ENCODE results near the gene ABL1. TPM values are rescaled to one million over a fixed set of nuclear protein-coding genes. Genes with fewer than 3 reads are reported as not detected.

ABL1 gene
- total RNA-seq, 4 donors from 2014 or later: 58.0 to 105 (median 78.6) TPM

DNA sequence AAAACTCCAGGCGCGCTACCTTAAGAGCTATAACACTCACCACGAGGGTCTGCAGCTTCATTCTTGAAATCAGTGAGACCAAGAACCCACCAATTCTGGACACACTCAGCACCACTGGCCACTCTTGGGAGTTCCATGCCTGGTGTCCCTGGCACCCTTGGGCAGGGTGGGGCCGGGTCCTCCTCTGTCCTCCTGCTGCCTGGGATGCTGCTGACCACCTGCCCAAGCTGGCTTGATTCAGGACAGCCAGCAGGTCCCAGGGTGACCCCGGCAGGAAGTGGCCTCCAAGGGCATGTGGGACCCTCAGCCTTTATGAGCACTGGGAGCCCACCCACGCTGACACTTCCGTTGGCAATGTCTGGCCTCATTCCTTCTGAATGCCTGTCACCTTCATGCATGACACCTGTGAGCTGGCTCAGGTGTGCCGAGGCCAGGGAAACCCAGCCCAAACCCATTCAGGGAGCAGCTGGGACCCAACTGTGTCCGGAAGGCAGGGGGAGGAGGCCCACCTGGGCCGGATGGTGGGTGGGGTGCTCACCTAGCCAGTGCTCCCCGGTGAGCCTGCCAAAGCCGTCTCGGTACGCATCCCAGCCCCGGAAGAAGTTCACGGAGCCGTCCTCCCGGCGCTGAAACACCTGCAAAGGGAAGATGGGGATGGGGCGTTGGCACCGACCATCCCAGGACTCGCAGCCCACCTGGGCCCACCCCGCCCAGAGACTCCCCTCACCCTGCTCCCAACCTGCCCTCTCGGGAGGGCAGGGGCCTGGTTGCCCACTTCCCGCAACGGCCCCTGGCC, 76.4 kb downstream of the ABL1 start:
- H3K27me3 ChIP-seq: peaks cover 0 to 35% of the 10 kb centered on the region in 2 donors
- no peaks in the 10 kb centered on the region for H3K9me3 ChIP-seq
- TF ChIP-seq CTCF (IDR thresholded peaks at IDR 0.05) (no peak), EP300 (IDR thresholded peaks at IDR 0.05) (no peak), POLR2A (IDR thresholded peaks at IDR 0.05) (no peak)
- no peak overlapping the region for H3K27ac ChIP-seq
- H3K36me3 ChIP-seq: no peaks in the 10 kb centered on the region
- 86 to 93% methylated on average over 21 to 23 of the region's 26 CpGs for WGBS, 2 donors
- H3K4me1 ChIP-seq: peaks cover 0 to 9% (median 0%) of the 10 kb centered on the region in 4 donors
- no peak for DNase-seq (ENCODE audit: low spot score in 2 of 2)
- H3K4me3 ChIP-seq: no peak overlapping the region

GRCh38 chr9:130912932-130913598, 78.0 kb downstream of the ABL1 start:
- DNase-seq (ENCODE audit: low spot score in 2 of 2): peak; percentile 7 to 31
- no peak for TF ChIP-seq EP300 (IDR thresholded peaks at IDR 0.05)
- TF ChIP-seq CTCF (IDR thresholded peaks at IDR 0.05): no peak
- TF ChIP-seq POLR2A (IDR thresholded peaks at IDR 0.05): no peak
- no peak overlapping the region for H3K27ac ChIP-seq
- peaks cover 0 to 40% of the 10 kb centered on the region in 2 donors for H3K27me3 ChIP-seq
- H3K4me3 ChIP-seq: peak overlapping the region in 1 of 4 donors; percentile 23
- H3K9me3 ChIP-seq: no peaks in the 10 kb centered on the region
- 42 to 52% methylated on average over 38 of the region's 38 CpGs for WGBS, 2 donors
- peaks cover 0 to 9% (median 0%) of the 10 kb centered on the region in 4 donors for H3K4me1 ChIP-seq
- no peaks in the 10 kb centered on the region for H3K36me3 ChIP-seq

DNA sequence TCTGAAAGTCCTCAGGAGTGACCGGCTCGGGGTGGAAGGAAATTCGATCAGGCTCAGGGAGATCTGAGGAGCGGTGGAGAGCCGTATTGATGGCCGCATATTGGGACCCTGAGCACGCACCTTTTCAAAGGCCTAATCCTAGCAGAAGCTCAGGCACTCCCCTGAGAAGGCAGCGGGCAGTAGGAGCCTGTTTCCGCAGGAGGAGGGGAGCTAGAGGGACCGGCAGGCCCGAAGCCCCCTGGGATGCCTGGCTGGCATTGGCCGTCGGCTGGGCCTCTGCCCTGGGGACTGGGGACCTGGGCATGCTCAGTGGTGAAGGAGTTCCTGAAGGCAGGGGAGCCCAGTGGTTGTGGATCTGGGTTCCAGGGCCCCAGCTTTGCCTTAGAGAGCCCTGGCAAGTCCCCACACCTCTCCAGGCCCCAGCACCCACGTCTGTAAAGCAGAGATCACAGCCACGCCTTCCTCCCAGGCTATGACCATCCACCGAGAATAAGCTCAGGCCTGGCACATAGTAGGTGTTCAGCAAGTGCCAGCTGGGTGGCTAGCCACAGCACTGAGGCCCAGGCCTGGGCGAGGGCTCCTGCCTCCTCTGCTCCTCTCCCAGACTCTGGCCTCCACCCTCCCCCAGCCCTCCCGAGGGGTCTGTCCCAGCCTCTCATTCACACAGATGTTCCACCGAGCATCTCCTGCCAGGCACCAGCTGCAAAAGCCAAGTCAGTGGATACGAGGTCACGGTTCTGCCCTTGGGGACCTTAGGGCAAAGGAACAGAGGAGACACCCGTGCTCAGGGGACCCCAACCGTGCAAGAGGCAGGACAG, 78.8 kb downstream of the ABL1 start:
- WGBS, 2 donors: 64 to 72% methylated on average over 21 to 23 of the region's 23 CpGs
- DNase-seq (ENCODE audit: low spot score in 2 of 2): no peak
- Histone ChIP-seq H3K4me1 (peaks cover 0 to 9% (median 0%) of the 10 kb centered on the region in 4 donors), H3K4me3 (peak overlapping the region in 1 of 4 donors; percentile 23), H3K9me3 (no peaks in the 10 kb centered on the region), H3K36me3 (no peaks in the 10 kb centered on the region), H3K27ac (no peak overlapping the region), H3K27me3 (peaks cover 0 to 47% of the 10 kb centered on the region in 2 donors)
- no peak for TF ChIP-seq POLR2A (IDR thresholded peaks at IDR 0.05)
- TF ChIP-seq EP300 (IDR thresholded peaks at IDR 0.05): no peak
- no peak for TF ChIP-seq CTCF (IDR thresholded peaks at IDR 0.05)

DNA sequence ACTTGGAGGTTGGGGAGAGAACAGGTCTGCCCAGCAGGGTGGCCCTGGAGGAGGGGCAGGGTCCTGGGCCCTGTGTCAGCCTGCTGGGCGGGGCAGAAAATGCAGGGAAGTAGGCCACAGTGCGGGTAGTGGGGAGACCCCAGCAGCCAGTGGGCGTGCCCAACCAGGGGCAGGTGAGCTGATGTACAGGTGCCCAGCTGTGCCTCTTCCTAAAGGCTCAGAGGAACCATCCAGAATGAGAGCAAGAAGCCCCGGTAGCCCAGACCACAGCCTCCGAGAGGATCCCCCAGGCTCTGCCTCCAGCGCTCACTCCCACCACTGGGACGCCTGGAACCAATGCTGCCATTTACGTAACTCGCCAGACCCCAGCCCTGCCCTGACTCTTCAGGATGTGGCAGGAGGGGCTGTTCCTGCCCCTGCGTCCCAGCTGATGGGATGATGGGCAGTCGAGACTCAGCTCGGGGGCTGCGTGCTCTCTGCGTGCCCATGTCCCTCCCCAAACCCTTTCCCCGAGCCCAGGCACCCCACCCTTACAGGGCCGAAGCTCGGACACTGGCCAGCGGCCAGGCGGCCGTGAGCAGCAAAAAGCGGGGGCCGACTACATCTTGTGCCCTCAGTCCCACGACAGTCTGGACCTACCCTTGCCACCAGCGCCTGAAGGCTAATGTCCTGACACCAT, 79.5 kb downstream of the ABL1 start:
- H3K27me3 ChIP-seq: peaks cover 0 to 55% of the 10 kb centered on the region in 2 donors
- no peaks in the 10 kb centered on the region for H3K9me3 ChIP-seq
- H3K4me1 ChIP-seq: peaks cover 0 to 9% (median 0%) of the 10 kb centered on the region in 4 donors
- no peak for DNase-seq (ENCODE audit: low spot score in 2 of 2)
- no peaks in the 10 kb centered on the region for H3K36me3 ChIP-seq
- 76% methylated on average over 22 to 23 of the region's 24 CpGs for WGBS, 2 donors
- no peak overlapping the region for H3K4me3 ChIP-seq
- TF ChIP-seq EP300 (IDR thresholded peaks at IDR 0.05) (no peak), POLR2A (IDR thresholded peaks at IDR 0.05) (no peak), CTCF (IDR thresholded peaks at IDR 0.05) (no peak)
- no peak overlapping the region for H3K27ac ChIP-seq
